Stimulated activated effector memory CD8-positive, alpha-beta T cell treated with anti-CD3 and anti-CD28 coated beads, Interleukin-12 subunit alpha, Interleukin-12 subunit beta, amount 100 ng/mL, for 72 hours (primary cell): ENCODE data around the gene LRP1.

ENCODE experiments used
- ATAC-seq: fragments of 150-1000 bp; cut with Tn5 transposase; 2 replicates; pipeline ENCODE4 v1.10.0; 2021
- DNase-seq, 2 donors: peaks; one replicate each; pipeline ENCODE4 v3.0.0; 2021 to 2022; ENCODE audit warnings: low spot score in 2 of 2
- H3K27ac Mint-ChIP-seq: one replicate; pipeline ENCODE4 v1.8.0; 2022; ENCODE audit warnings: mild to moderate bottlenecking, mixed read lengths
- H3K36me3 Mint-ChIP-seq: one replicate; pipeline ENCODE4 v1.8.0; 2022; ENCODE audit warnings: mild to moderate bottlenecking, mixed read lengths
- H3K4me1 Mint-ChIP-seq: one replicate; pipeline ENCODE4 v1.8.0; 2022; ENCODE audit warnings: mixed read lengths
- H3K4me3 Mint-ChIP-seq: one replicate; pipeline ENCODE4 v1.8.0; 2022; ENCODE audit warnings: mild to moderate bottlenecking, mixed read lengths
- H3K9me3 Mint-ChIP-seq: one replicate; pipeline ENCODE4 v1.8.0; 2022; ENCODE audit warnings: mixed read lengths

Gene LRP1

GRCh38 chr12:57235017-57235727 lies 106.9 kb downstream of the LRP1 start:
- ATAC-seq: no peak
- peaks cover 91% of the 10 kb centered on the region for H3K36me3 Mint-ChIP-seq

DNA sequence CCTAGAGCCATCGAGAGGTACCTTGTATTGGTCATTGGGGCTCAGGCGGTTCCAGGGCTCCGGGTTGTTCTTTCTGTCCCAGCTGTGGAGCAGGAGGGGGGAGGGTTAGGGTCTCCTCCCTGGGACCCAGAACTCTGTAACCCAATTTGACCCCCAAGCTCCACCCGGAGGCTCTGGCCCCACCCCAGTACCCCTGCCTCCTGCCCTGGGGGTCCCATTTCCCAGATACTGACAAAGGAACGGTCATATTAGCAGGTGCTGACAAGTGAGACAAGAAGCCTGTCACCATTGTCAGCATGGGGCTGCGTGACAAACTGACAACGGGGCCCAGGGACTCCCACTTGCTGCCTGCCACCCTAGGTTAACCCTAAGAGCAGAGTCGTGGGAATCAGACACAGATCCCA lies 107.4 kb downstream of the LRP1 start:
- Mint-ChIP-seq H3K27ac (no peak overlapping the region), H3K4me1 (peaks cover 62% of the 10 kb centered on the region), H3K36me3 (peaks cover 91% of the 10 kb centered on the region), H3K9me3 (no peaks in the 10 kb centered on the region), H3K4me3 (no peak overlapping the region)
- ATAC-seq (no peak), DNase-seq (peak in 1 of 2 donors; percentile 61)

More at GRCh38 chr12:57235017-57235727, 106.9 kb downstream of the LRP1 start:
- peaks cover 62% of the 10 kb centered on the region for H3K4me1 Mint-ChIP-seq
- no peaks in the 10 kb centered on the region for H3K9me3 Mint-ChIP-seq
- peak in 1 of 2 donors; percentile 61 for DNase-seq
- H3K27ac Mint-ChIP-seq: no peak overlapping the region
- no peak overlapping the region for H3K4me3 Mint-ChIP-seq

DNA sequence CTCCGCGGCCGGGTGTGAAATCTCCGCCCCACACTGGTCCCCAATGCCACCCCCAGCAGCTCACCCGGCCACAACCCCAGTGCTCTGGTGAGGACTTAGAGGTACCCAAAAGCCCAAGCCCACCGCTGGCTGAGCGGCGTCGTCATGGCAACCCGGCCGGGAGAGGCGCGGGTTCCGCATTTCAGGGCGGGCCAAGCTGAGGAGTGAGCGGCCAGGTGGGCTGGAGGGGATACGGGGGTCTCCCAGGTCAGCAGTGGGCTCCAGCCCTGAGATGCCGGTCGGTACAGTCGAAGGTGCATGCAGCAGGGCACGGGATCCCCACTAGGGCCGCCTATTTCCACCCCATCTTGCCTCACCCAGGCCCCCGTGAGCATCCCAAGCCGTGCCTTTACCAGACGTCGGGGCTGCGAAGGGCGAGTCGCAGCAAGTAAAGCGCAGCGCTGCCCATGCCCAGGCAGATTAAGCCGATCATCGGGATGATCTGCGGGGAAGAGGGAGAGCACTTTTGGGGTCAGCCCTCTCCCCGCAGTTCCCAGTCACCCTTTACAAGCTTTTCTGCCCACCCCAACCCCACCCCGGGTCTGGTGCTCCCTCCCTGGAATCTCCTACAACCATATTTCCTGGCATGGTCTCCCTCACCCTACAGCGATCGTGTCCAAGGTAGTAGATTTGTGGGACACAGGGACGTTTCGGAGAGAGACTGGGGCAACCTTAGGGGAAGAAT lies 108.1 kb downstream of the LRP1 start:
- no peak overlapping the region for H3K27ac Mint-ChIP-seq
- peaks cover 62% of the 10 kb centered on the region for H3K4me1 Mint-ChIP-seq

DNA sequence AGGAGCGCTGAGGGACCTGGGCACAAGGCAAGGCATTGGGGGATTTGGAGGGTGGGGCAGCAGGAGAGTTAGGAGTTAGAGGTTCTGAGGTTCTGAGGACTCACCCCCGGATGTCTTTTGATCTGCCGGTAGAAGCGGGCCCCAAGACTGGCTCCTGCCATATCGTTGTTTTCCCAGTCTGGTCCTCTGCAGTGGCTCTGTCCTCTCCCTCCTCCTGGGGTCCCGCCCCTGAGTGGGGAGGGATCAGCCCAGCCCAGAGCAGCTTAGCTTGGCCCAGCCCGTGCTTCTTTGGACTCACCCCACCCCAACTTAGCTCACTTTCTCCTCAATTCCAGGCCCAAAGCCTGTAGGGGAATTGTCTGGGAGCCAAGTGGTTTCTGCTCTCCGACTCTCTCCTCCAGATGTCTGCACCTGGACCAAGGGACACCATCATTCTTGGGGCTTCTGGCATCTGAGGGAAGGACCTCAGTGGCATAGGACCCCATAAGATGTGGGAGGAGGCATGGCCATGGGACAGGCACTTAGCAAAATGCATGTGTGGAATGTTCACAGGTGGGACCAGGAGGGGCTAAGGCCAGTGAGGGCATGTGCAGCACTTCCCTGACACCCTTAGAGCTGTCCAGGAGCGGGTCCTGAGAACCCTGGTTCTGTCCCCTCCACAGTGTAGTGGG lies 108.8 kb downstream of the LRP1 start:
- ATAC-seq (no peak), DNase-seq (peak in 1 of 2 donors; percentile 67)
- Mint-ChIP-seq H3K36me3 (peaks cover 78% of the 10 kb centered on the region), H3K9me3 (no peaks in the 10 kb centered on the region), H3K27ac (no peak overlapping the region), H3K4me1 (peaks cover 69% of the 10 kb centered on the region), H3K4me3 (peak overlapping the region; percentile 85)

More for the DNA sequence above, 108.1 kb downstream of the LRP1 start:
- Mint-ChIP-seq H3K9me3 (no peaks in the 10 kb centered on the region), H3K4me3 (no peak overlapping the region), H3K36me3 (peaks cover 85% of the 10 kb centered on the region)
- DNase-seq (peak in 1 of 2 donors; percentile 70), ATAC-seq (no peak)

- H3K9me3 Mint-ChIP-seq: no peaks in the 10 kb centered on the region
- peak overlapping the region; percentile 85 for H3K4me3 Mint-ChIP-seq
- peaks cover 73% of the 10 kb centered on the region for H3K36me3 Mint-ChIP-seq
- no peak for ATAC-seq
- DNase-seq: no peak
- H3K27ac Mint-ChIP-seq: no peak overlapping the region
- peaks cover 74% of the 10 kb centered on the region for H3K4me1 Mint-ChIP-seq
These were observed 109.3 kb downstream of the LRP1 start for GRCh38 chr12:57237596-57237931.

GRCh38 chr12:57237932-57238853 lies 109.9 kb downstream of the LRP1 start:
- H3K4me1 Mint-ChIP-seq: peaks cover 75% of the 10 kb centered on the region
- peak overlapping the region; percentile 82 for H3K27ac Mint-ChIP-seq
- peak in 1 of 2 donors; percentile 69 for DNase-seq
- ATAC-seq: peak; percentile 1
- no peaks in the 10 kb centered on the region for H3K9me3 Mint-ChIP-seq
- peaks cover 66% of the 10 kb centered on the region for H3K36me3 Mint-ChIP-seq
- H3K4me3 Mint-ChIP-seq: peak overlapping the region; percentile 85

- H3K4me1 Mint-ChIP-seq: peaks cover 79% of the 10 kb centered on the region
- peak overlapping the region; percentile 82 for H3K27ac Mint-ChIP-seq
These were observed 110.7 kb downstream of the LRP1 start for GRCh38 chr12:57238854-57239554.

DNA sequence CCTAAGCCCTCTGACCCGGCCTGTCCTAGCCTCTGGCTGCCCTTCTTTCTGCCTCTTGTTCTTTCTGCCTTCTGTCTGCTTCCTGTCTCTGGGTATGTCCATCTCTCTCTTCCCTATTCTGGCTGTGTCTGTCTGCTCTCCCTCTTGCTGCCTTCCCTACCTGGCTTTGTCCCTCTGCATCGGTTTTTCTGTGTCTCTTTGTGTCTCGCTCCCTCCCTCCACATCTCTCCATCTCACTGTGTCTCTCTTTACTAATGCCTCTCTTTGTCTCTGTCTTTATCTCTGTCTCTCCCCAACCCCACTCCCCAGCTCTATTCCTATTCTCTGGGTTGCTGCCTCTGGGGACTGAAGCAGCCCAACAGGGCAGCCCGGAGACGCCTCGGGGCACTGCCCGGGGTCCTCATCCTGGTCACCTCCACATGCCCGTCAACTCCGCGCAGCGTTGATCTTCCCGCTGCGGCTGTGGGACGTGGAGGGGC lies 111.3 kb downstream of the LRP1 start:
- peak overlapping the region; percentile 82 for H3K27ac Mint-ChIP-seq
- peak; percentile 0 for ATAC-seq

More at GRCh38 chr12:57238854-57239554, 110.7 kb downstream of the LRP1 start:
- peak overlapping the region; percentile 85 for H3K4me3 Mint-ChIP-seq
- ATAC-seq (peak; percentile 75), DNase-seq (peak; percentile 95 to 98)
- H3K36me3 Mint-ChIP-seq: peaks cover 58% of the 10 kb centered on the region
- no peaks in the 10 kb centered on the region for H3K9me3 Mint-ChIP-seq

DNA sequence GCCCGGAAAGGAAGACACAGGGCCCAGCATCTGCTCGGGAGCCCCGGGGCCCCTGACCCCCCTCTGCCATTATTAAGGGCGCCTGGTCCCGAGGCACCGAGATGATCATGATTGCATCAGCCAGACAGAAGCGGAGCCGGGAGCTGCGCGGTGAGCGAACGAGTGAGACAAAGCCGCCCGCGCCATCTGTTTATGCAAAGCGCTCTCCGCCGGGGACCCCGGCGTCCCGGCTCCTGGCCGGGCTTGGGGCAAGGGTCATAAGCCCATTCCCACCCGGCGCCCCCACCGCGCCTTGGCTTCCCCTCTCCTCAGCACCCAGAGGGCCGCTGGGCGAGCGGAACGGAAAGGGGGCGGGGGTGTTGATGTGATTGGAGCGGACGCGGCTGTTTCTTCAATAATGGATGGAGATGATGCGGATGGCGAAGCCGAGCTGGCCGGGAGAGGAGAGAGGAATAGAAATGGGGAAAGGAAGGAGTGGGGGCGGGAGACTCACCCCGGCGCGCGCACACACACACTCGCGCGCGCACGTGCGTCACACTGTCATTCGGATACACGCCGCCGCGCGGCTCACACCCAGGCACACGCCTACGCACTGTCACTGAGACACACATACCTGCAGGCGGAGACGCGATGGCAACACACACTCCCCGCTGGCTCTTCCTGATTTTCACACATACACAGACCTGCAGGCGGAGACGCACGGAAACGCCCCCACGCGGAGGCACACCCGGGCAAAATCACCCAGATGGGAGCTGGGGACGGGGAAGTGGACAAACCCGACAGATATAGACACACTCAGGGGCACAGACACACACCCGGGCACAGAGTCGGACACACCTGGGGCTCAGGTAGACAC lies 112.0 kb downstream of the LRP1 start:
- Mint-ChIP-seq H3K4me1 (peaks cover 76% of the 10 kb centered on the region), H3K9me3 (no peaks in the 10 kb centered on the region)

More for the DNA sequence above, 111.3 kb downstream of the LRP1 start:
- Mint-ChIP-seq H3K4me3 (peak overlapping the region; percentile 85), H3K4me1 (peaks cover 77% of the 10 kb centered on the region), H3K36me3 (peaks cover 52% of the 10 kb centered on the region), H3K9me3 (no peaks in the 10 kb centered on the region)
- peak in 1 of 2 donors; percentile 80 for DNase-seq

DNA sequence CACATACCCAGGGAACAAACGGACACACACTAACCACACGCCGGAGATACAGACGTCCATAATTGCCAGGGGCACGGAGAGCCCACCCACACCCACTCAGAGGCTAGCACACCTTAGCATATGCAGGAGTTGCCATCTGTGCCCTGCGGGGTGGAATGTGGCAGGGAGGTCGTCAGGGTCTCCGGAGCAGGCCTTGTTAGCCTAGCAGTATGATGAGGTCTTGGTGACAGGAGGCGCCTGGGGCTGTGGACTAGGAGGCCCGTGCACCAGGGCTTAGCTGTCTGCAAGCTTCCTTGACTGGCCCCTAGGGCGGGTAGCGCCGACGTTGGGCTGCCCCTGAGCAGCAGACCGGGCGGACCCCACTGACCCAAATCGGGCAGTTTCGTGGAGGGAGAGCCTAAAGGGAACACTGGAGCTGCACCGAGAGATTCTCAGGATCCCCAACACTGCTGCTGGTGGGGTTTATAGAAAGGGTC lies 112.7 kb downstream of the LRP1 start:
- Mint-ChIP-seq H3K9me3 (no peaks in the 10 kb centered on the region), H3K36me3 (peaks cover 39% of the 10 kb centered on the region), H3K4me3 (peak overlapping the region; percentile 85), H3K27ac (peak overlapping the region; percentile 82), H3K4me1 (peaks cover 76% of the 10 kb centered on the region)
- DNase-seq (peak in 1 of 2 donors; percentile 66), ATAC-seq (no peak)

More for the DNA sequence above, 112.0 kb downstream of the LRP1 start:
- peak; percentile 46 for ATAC-seq
- H3K4me3 Mint-ChIP-seq: peak overlapping the region; percentile 85
- H3K27ac Mint-ChIP-seq: peak overlapping the region; percentile 82
- DNase-seq: peak in 1 of 2 donors; percentile 85
- peaks cover 45% of the 10 kb centered on the region for H3K36me3 Mint-ChIP-seq

DNA sequence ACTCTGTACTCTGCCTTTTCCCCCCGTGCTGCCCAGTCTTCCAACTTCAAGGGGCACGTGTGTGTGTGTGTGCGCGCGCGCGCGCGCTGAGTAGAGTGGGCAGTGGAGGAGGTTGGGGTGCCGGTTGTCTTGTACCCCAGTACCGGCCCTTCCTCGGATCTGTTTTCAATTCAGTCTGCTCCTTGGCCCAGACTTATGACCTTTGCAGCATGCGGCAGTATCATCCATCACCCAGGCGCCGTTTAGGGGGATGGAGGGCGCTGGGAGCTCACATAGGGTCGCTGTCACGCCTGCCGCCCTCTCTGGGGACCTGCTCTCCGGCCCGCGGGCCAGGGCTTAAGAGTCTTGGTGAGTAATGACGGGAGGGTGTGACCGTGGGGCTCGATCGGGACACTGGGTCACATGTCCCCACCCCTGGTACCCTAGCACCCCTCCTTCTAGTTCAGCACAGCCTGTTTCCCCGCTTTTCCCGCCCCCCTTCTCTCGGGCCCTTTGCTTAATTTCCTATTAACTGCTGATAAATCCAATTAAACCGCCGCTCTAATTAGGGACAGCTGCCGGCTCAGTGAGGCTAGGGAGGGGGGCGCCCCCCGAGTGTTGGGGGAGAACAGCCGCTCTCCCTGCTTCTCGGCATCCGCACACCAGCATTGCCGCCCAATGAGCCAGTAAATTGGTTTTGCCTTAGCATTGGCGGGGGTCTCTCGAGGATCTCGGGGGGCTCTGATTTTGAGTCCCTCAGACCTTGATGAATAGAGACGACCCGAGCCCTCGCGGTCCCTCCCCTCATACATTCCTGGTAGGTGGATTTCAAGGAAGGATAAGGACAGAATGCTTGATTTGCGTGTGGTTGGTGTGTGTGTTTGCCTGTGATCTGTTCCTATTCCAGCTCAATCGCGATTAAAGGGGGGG lies 113.4 kb downstream of the LRP1 start:
- H3K27ac Mint-ChIP-seq: no peak overlapping the region
- peaks cover 32% of the 10 kb centered on the region for H3K36me3 Mint-ChIP-seq
- ATAC-seq (no peak), DNase-seq (peak in 1 of 2 donors; percentile 60)
- no peaks in the 10 kb centered on the region for H3K9me3 Mint-ChIP-seq
- peak overlapping the region; percentile 85 for H3K4me3 Mint-ChIP-seq
- H3K4me1 Mint-ChIP-seq: peaks cover 76% of the 10 kb centered on the region

DNA sequence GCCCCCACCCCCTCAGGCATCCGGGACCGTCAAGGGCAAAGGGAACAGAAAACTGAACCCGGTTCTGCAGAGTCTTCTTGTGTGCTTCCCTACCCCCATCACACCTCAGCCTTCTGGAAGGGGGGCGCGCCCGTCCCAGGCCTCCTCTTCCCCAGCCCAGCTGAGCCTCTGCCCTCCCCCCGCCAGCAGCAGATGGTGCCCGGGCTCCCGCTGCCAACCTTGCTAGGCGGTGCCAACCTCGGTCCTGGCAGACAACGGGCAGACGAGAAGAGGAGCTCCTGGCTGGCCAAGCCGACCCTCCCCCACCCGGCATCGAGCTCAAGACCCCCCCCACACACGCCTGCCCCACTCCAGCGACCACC lies 114.0 kb downstream of the LRP1 start:
- Mint-ChIP-seq H3K36me3 (peaks cover 27% of the 10 kb centered on the region), H3K4me3 (peak overlapping the region; percentile 85), H3K27ac (peak overlapping the region; percentile 48), H3K4me1 (peaks cover 72% of the 10 kb centered on the region), H3K9me3 (no peaks in the 10 kb centered on the region)
- DNase-seq (no peak), ATAC-seq (no peak)
